Activated CD4-positive, alpha-beta memory T cell treated with anti-CD3 and anti-CD28 coated beads, Interleukin-2, amount 10 ng/mL, durations not matched to agents 7 days and 5 days (primary cell): ENCODE measurements around the gene ALDOA. TPM values are rescaled to one million over a fixed set of nuclear protein-coding genes. Genes with fewer than 3 reads are reported as not detected.
"Not testable (repeated sequence)": the region's sequence is repeated elsewhere in the genome, so short reads cannot be mapped to it uniquely, and the experiment has no call there.

Experiments
- CTCF ChIA-PET: fragments of 350-600 bp; sonication (Branson Sonifier 250); formaldehyde crosslinking; loops from one replicate; lab custom pipeline; 2021; ENCODE audit warnings: antibody characterized with exemption, inconsistent platforms; lab: Charles Lee
- POLR2A ChIA-PET: fragments of 350-600 bp; sonication (Branson Sonifier 250); formaldehyde crosslinking; loops from one replicate; lab custom pipeline; 2021; ENCODE audit warnings: antibody characterized with exemption; lab: Charles Lee
- DNase-seq: peaks from one replicate; pipeline ENCODE4 v3.0.0-alpha.2; 2020
- H3K27ac Mint-ChIP-seq: one replicate; pipeline ENCODE4 v1.8.0; 2021; ENCODE audit warnings: mild to moderate bottlenecking, mixed read lengths
- H3K27me3 Mint-ChIP-seq: one replicate; pipeline ENCODE4 v1.8.0; 2021; ENCODE audit warnings: mixed read lengths
- H3K36me3 Mint-ChIP-seq: one replicate; pipeline ENCODE4 v1.8.0; 2021; ENCODE audit warnings: low read depth, mixed read lengths
- H3K4me1 Mint-ChIP-seq: one replicate; pipeline ENCODE4 v1.8.0; 2021; ENCODE audit warnings: mixed read lengths
- H3K4me3 Mint-ChIP-seq: one replicate; pipeline ENCODE4 v1.8.0; 2021; ENCODE audit warnings: mild to moderate bottlenecking, mixed read lengths
- H3K9me3 Mint-ChIP-seq: one replicate; pipeline ENCODE4 v1.8.0; 2021; ENCODE audit warnings: mixed read lengths
- total RNA-seq, 2 experiments: library from RNA; stranded (reverse); gene quantifications; one replicate each; pipeline ENCODE4 v1.2.3, GENCODE V29; 2021

ALDOA gene
- total RNA-seq, 2 experiments from 2014 or later: 1,403 to 1,450 TPM

DNA sequence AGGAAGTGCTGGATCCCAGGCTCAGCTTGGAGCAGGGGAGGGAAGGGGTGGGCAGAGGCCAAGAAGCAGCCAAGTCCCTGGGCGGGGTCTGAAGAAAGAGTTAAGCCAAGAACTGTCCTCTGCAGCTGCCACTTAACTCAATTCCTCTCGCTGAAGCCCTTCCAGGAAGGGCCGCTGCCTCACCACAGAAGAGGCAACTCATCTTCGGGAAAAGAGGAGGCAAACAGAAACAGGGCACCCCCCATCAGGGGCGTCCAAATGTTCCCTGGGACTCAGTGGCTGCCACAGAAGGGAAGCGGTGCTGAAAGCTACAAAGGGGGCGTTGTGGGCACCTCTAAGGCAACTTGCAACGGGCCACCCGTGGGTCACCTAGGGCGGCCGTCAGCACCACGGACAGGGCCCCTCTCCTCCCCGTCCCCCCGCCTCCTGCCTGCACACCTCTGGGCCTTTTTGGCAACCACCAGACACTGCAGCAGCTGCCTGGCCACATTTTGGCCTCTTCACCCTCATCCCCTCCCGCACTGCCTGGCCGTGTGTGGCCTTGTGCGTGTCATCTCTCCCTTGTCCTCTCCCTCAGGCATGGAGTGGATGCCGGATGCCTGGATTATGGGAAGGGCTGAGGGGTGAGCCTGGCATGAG lies 37.0 kb upstream of the ALDOA start:
- H3K4me3 Mint-ChIP-seq: no peak overlapping the region
- H3K9me3 Mint-ChIP-seq: no peaks in the 10 kb centered on the region
- H3K4me1 Mint-ChIP-seq: peaks cover 14% of the 10 kb centered on the region
- no peaks in the 10 kb centered on the region for H3K36me3 Mint-ChIP-seq
- H3K27me3 Mint-ChIP-seq: peaks cover 48% of the 10 kb centered on the region
- POLR2A ChIA-PET: no interaction called here
- no peak overlapping the region for H3K27ac Mint-ChIP-seq
- CTCF ChIA-PET: interaction anchor here (0.5 kb wide), 1 partner anchor 180 kb away, joined by 3 read pairs; no protein-coding TSS in a partner anchor
- DNase-seq: peak; percentile 39

DNA sequence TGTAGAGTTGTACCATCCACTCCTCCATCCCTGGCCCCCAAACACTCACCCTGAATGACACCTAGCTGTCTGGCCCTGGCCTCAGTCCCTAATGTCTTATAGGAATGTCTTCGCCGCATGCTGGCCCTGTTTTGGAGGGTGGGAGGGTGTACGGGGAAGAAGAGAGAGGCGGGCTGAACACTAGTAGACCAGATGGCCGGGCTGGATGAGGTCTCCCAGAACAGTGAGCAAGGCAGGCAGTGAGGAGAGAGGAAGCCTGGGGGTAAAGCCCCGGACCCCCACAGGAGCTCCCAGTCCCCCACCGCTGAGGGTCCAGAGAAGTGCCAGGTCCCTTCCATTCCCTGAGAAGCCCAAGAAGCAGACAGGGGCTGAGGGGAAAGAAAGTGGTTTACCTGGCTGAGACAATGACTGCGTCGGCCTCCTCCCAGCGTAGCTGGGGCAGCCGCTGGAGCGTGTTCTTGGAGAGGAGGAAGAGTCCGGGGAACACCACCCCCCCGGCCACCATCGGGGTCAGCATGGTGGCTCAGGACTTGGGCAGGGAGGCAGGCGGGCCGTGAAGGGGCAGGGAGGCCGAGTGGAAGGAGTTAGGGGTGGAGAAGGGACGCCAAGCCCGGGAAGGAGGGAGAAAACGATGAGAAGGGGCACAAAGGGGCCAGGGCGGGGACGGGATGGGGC lies 35.4 kb upstream of the ALDOA start:
- H3K4me3 Mint-ChIP-seq: no peak overlapping the region
- no peak overlapping the region for H3K27ac Mint-ChIP-seq
- H3K9me3 Mint-ChIP-seq: no peaks in the 10 kb centered on the region
- H3K36me3 Mint-ChIP-seq: no peaks in the 10 kb centered on the region
- ChIA-PET CTCF (no interaction called here), POLR2A (no interaction called here)
- no peak for DNase-seq
- peaks cover 21% of the 10 kb centered on the region for H3K4me1 Mint-ChIP-seq
- H3K27me3 Mint-ChIP-seq: peaks cover 49% of the 10 kb centered on the region

DNA sequence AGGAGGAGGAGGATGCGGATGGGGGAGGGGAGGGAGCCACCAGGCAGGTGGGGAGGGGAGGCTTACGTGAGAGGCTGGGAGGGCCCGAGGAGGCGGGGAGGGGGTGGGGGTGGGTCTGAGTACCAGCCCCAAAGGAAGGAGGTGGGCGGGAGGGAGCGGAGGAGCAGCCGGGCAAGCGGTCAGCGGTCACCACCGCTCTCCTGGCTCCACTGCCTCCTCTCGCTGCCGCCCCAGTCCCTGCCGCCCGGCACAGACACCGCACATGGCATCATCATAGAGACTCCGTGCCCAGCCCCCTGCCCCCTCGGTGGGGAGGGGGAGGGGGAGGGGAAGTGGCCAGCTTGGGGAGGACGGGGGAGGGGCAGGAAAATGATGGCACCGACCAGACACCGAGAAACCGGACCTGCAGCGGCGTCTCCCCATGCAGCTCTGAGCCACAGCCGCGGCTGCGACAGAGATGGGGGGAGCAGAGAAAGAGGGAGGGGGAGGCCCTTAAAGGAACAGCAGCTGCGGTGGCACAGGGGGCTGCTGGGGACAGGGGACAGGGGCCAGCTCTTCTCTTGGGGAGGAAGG lies 34.6 kb upstream of the ALDOA start, which contains the start of gene TLCD3B:
TSS of gene TLCD3B (minus strand) at position 431 of the 573 bp plus-strand sequence. CDS start 744 bp downstream, outside the sequence.
- peaks cover 52% of the 10 kb centered on the region for H3K27me3 Mint-ChIP-seq
- H3K36me3 Mint-ChIP-seq: no peaks in the 10 kb centered on the region
- H3K4me1 Mint-ChIP-seq: peaks cover 25% of the 10 kb centered on the region
- POLR2A ChIA-PET: interaction anchor here (1.2 to 2.0 kb wide), 2 partner anchors 23 to 34 kb away, joined by 3 to 7 read pairs; partner anchors contain the start of gene ALDOA
- H3K27ac Mint-ChIP-seq: no peak within 1 kb of the TSS
- CTCF ChIA-PET: interaction anchor here (0.6 to 2.5 kb wide), 16 partner anchors 9 to 351 kb away, joined by 3 to 33 read pairs (median 4); partner anchors contain the start of genes KIF22 and TAOK2
- no peak within 1 kb of the TSS for H3K4me3 Mint-ChIP-seq
- no peak for DNase-seq
- no peaks in the 10 kb centered on the region for H3K9me3 Mint-ChIP-seq

DNA sequence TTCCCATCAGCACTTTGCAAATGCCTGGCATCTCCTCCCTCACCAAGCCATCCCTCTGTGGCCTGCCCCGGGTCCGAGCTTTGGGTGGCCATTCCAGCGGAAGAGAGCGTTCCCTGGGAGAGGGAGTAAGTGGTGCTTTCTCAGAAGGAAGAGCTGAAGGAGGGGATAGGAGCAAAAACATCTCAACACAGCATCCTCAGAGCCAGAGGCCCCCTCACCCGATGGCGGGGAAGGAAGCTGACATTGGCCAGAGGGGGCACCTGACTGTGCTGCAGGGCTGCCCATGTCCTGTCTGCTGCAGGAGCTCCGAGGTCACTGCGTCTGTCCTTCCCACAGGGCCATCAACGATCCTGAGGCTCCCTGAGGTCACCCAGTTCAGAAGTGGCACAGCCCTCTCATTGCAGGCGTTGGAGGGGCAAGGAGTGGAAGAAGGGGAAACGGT lies 34.1 kb upstream of the ALDOA start:
- H3K36me3 Mint-ChIP-seq: no peaks in the 10 kb centered on the region
- no peak overlapping the region for H3K4me3 Mint-ChIP-seq
- no peak overlapping the region for H3K27ac Mint-ChIP-seq
- peaks cover 52% of the 10 kb centered on the region for H3K27me3 Mint-ChIP-seq
- peaks cover 25% of the 10 kb centered on the region for H3K4me1 Mint-ChIP-seq
- ChIA-PET CTCF (interaction anchor here (0.6 to 2.5 kb wide), 24 partner anchors 8 to 352 kb away, joined by 3 to 33 read pairs (median 4); partner anchors contain the start of genes ALDOA, CORO1A, KCTD13 and KIF22), POLR2A (interaction anchor here (0.6 to 2.0 kb wide), 6 partner anchors 8 to 331 kb away, joined by 3 to 7 read pairs (median 4); partner anchors contain the start of genes ALDOA, C16orf92 and HIRIP3)
- no peaks in the 10 kb centered on the region for H3K9me3 Mint-ChIP-seq
- no peak for DNase-seq

DNA sequence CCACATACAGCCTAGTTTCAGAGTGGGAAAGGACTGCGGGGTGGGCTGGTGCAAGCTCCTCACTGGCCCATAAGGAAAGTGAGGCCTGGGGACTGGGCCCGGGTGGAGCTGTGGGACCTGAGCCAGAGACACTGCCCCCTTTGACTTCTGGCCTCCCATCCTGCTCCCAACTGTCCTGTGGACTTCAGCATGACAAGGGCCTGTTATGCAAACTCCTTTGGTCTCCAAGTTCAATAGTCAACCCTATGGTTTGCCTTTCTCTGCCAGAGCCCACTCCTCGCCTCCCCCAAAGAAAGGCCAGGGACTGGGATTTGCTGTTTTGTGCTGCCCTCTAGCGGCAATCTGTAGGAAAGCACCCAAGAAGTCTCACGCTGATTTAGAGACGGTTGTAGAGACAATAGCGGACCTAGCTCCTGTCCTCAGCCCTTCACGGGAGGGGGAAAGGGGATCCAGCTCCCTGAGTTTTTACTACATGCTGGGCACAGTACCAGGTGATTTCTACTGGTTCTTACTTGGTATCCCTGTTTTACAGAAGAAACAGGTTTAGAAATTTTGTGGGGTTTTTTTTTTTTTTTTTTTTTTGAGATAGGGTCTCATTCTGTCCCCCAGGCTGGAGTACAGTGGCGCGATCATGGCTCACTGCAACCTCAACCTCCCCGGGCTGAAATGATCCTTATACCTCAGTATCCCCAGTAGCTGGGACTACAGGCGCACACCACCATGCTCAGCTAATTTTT lies 33.3 kb upstream of the ALDOA start:
- POLR2A ChIA-PET: interaction anchor here (0.6 to 2.0 kb wide), 5 partner anchors 9 to 332 kb away, joined by 3 to 7 read pairs (median 4); partner anchors contain the start of genes ALDOA, C16orf92 and HIRIP3
- Mint-ChIP-seq H3K4me1 (peaks cover 25% of the 10 kb centered on the region), H3K27ac (no peak overlapping the region), H3K4me3 (no peak overlapping the region), H3K36me3 (no peaks in the 10 kb centered on the region), H3K9me3 (no peaks in the 10 kb centered on the region), H3K27me3 (peaks cover 45% of the 10 kb centered on the region)
- peak; percentile 72 for DNase-seq
- CTCF ChIA-PET: interaction anchor here (0.5 to 2.5 kb wide), 44 partner anchors 9 to 352 kb away, joined by 3 to 33 read pairs (median 4); partner anchors contain the start of genes ALDOA, C16orf92, CDIPT and CORO1A

DNA sequence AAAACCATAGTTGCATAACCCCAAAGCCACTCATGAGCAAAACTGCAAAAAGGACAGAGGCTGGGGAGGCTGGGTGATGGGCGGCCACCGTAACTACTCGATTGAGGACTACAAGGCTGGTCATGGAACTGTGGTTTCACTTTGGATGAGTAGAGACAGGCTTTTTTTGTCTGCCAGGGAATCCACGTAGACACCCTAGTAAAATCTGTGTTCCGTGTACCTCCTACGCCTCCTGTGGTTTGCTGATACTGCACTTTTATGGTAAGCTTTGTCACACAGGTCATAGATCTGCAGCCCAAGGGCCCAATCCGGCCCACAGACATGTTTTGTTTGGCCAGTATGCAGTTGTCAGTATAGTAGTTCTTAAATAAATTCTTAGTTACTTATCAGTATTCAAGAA lies 32.3 kb upstream of the ALDOA start:
- peaks cover 35% of the 10 kb centered on the region for H3K27me3 Mint-ChIP-seq
- H3K36me3 Mint-ChIP-seq: no peaks in the 10 kb centered on the region
- no peak overlapping the region for H3K4me3 Mint-ChIP-seq
- peaks cover 25% of the 10 kb centered on the region for H3K4me1 Mint-ChIP-seq
- H3K27ac Mint-ChIP-seq: no peak overlapping the region
- ChIA-PET CTCF (interaction anchor here (0.9 to 2.5 kb wide), 13 partner anchors 11 to 342 kb away, joined by 3 to 33 read pairs (median 4); partner anchors contain the start of gene C16orf92), POLR2A (no interaction called here)
- DNase-seq: no peak
- H3K9me3 Mint-ChIP-seq: no peaks in the 10 kb centered on the region

DNA sequence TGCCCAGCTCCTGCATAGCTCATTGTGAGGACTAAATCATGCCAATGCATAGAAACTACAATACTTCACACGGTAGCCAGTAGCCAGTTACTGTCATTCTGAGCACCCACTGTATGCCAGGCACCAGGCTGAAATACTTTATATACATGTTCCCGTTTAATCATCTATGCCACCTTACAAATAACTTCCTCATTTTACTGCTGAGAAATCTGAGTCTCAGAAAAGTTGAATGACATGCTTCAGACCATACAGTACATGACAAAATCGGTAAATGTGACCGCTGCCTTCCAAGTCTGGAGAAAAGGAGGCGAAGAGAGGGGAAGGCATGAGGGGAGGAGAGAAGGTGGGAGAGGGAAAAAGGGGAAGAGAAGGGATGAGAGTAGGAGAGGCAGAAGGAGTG lies 25.3 kb upstream of the ALDOA start:
- Mint-ChIP-seq H3K4me3 (no peak overlapping the region), H3K27me3 (peaks cover 11% of the 10 kb centered on the region), H3K4me1 (peaks cover 6% of the 10 kb centered on the region), H3K27ac (no peak overlapping the region), H3K9me3 (no peaks in the 10 kb centered on the region), H3K36me3 (no peaks in the 10 kb centered on the region)
- ChIA-PET CTCF (interaction anchor here (0.5 to 1.0 kb wide), 3 partner anchors 9 to 510 kb away, joined by 3 to 5 read pairs (median 3); partner anchors contain the start of gene TLCD3B), POLR2A (no interaction called here)
- DNase-seq: no peak

DNA sequence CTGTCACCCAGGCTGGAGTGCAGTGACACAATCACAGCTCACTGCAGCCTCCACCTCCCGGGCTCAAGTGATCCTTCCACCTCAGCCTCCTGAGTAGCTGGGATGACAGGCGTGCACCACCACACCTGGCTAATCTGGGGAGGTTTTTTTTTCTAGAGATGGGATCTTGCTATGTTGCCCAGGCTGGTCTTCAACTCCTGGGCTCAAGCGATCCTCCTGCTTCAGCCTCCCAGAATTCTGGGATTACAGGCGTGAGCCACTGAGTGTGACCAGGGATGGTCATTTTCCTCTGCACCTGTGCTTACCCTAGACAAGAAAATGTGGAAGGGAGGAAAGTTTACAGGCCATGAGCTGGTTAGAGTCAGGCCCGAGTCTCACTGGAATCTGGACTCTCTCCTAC lies 24.9 kb upstream of the ALDOA start:
- H3K4me3 Mint-ChIP-seq, H3K36me3 Mint-ChIP-seq, H3K4me1 Mint-ChIP-seq, POLR2A ChIA-PET, DNase-seq, H3K27ac Mint-ChIP-seq, H3K9me3 Mint-ChIP-seq: not testable (repeated sequence)
- CTCF ChIA-PET: interaction anchor here (0.5 kb wide), 1 partner anchor 510 kb away, joined by 3 read pairs; no protein-coding TSS in a partner anchor
- H3K27me3 Mint-ChIP-seq: peaks cover 11% of the 10 kb centered on the region

DNA sequence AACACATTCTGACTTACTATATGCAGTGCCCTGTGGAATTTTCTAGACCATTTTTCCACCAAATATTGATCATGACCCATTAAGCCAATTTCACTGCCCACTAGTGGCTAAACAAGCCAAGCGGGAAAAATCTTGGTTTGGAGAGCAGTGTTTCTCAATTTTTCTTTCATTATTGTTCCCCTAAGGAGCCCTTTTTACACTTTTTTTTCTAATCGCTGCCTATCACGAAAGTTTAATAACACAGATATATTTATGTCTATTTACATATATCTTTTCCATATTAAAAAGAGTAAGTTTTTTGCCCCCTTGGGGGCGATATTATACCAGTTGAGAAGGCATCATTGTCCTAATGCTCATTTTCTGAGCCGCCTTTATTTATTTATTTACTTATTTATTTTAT lies 23.7 kb upstream of the ALDOA start:
- Mint-ChIP-seq H3K27ac (no peak overlapping the region), H3K36me3 (peaks cover 3% of the 10 kb centered on the region), H3K9me3 (peaks cover 3% of the 10 kb centered on the region), H3K4me1 (peaks cover 6% of the 10 kb centered on the region), H3K4me3 (no peak overlapping the region), H3K27me3 (peaks cover 11% of the 10 kb centered on the region)
- POLR2A ChIA-PET: no interaction called here
- no peak for DNase-seq
- CTCF ChIA-PET: interaction anchor here (0.7 to 2.7 kb wide), 3 partner anchors 9 to 42 kb away, joined by 3 to 15 read pairs (median 4); no protein-coding TSS in a partner anchor

DNA sequence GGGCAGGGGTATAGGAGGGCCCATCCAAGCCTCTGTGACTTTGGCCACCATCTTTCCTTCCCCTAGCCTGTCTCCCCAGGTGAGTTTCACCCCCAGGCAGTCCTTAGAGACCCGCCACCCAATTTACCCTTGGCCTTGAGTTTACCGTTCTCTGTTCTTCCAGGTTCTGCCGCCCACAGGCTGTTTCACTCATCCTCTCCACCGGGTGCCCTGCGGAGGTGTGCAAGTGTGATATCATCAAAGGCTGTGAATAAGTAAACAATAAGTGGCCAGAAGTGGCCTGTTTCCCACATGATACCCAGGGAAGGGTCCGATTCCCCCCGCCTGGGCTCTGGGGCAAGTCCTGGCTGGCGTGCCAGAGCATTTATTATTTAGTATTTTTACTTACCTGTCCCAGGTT lies 19.4 kb upstream of the ALDOA start:
- DNase-seq: no peak
- no peak overlapping the region for H3K27ac Mint-ChIP-seq
- H3K4me1 Mint-ChIP-seq: peaks cover 12% of the 10 kb centered on the region
- H3K27me3 Mint-ChIP-seq: peaks cover 6% of the 10 kb centered on the region
- ChIA-PET POLR2A (no interaction called here), CTCF (no interaction called here)
- H3K4me3 Mint-ChIP-seq: no peak overlapping the region
- H3K9me3 Mint-ChIP-seq: peaks cover 3% of the 10 kb centered on the region
- peaks cover 9% of the 10 kb centered on the region for H3K36me3 Mint-ChIP-seq

DNA sequence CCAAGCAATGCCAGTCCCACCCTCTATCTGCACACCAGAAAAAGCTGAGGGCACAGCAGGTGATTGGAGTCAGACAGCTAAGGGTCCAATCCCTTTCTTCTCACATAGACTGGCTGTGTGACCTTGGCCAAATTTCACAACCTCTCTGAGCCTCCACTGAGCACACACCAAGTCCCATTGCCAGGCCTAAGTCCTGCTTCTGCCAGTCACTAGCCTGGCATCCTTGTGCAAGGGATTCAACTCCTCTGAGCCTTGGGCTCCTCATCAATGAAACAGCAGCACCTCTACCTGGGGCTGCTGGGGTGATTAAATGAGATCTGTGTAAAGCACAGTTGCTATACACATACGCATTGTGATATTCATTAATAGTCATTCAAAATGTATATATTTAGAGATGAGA lies 19.0 kb upstream of the ALDOA start:
- H3K27ac Mint-ChIP-seq: no peak overlapping the region
- ChIA-PET CTCF (interaction anchor here (0.6 to 1.0 kb wide), 3 partner anchors 10 to 258 kb away, joined by 3 read pairs; no protein-coding TSS in a partner anchor), POLR2A (no interaction called here)
- peaks cover 3% of the 10 kb centered on the region for H3K9me3 Mint-ChIP-seq
- no peak for DNase-seq
- H3K27me3 Mint-ChIP-seq: peaks cover 6% of the 10 kb centered on the region
- H3K4me1 Mint-ChIP-seq: peaks cover 14% of the 10 kb centered on the region
- no peak overlapping the region for H3K4me3 Mint-ChIP-seq
- H3K36me3 Mint-ChIP-seq: peaks cover 10% of the 10 kb centered on the region

DNA sequence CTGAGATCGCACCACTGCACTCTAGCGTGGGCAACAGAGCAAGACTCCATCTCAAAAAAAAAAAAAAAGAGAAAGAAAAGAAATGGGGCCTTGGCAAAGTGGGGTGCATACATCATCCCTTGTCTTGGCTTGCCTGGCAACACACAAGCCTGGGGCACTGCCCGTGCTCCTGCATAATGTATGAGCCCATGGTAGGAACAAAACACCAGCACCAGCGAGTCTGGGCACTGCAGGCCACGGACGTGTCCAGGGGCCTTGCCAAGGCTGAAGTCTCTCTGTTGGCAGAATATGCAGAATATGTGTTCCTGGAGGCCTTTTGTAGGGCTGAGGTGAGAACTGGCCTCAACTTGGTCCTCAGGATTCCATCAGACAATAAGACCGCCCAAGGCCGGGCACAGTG lies 15.7 kb upstream of the ALDOA start:
- DNase-seq: no peak
- H3K27ac Mint-ChIP-seq: no peak overlapping the region
- H3K4me1 Mint-ChIP-seq: peaks cover 37% of the 10 kb centered on the region
- H3K9me3 Mint-ChIP-seq: peaks cover 3% of the 10 kb centered on the region
- ChIA-PET POLR2A (no interaction called here), CTCF (interaction anchor here (0.6 to 1.4 kb wide), 2 partner anchors 201 to 407 kb away, joined by 3 to 4 read pairs; no protein-coding TSS in a partner anchor)
- peaks cover 13% of the 10 kb centered on the region for H3K36me3 Mint-ChIP-seq
- peaks cover 4% of the 10 kb centered on the region for H3K27me3 Mint-ChIP-seq
- no peak overlapping the region for H3K4me3 Mint-ChIP-seq
